Epithelial cell of esophagus (primary cell): ENCODE results near the gene GALNS.

Experiments
- DNase-seq: peaks from one replicate; pipeline ENCODE4 v3.0.0; 2010; ENCODE audit warnings: low read depth
- H3K4me3 ChIP-seq: 2 replicates; pipeline ENCODE4 v1.5.1; 2011; ENCODE audit warnings: mild to moderate bottlenecking, low read length, control low read depth
- CTCF ChIP-seq: IDR thresholded peaks from 2 replicates; pipeline ENCODE4 v1.5.1; 2011; ENCODE audit warnings: low read depth, mild to moderate bottlenecking, low read length, control low read depth, inconsistent platforms; ENCODE audit not compliant: insufficient read depth; ENCODE audit errors: missing control alignments

The GALNS gene

DNA sequence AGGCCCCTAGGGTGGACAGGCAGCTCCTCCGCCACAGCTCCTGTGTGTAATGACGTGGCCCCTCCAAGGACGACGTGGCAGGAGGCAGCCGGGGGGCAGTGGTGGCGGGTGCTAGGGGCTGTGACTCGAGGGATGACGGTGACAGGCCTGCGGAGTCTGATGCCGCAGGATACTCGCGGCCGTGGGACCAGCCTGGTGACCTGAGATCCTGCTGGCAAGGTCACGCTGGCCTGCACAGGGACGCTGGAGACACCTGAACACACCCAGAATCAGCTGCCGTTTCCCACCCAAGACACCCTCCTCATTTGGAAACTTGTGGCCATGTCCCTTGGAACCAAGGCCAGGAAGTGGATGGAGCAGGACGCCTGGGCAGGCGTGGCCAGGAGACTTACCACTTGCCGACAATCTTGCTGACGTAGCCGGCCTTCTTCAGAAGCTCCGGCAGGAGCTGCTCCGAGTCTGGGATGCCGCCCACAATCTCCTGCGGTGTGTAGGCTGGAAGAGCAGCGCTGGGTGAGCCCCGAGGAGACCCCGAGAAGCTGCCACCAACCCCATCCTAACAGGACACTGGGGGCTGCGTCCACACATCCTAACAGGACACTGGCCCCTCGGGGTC, 16.0 kb downstream of the GALNS start:
- DNase-seq: no peak
- no peak overlapping the region for H3K4me3 ChIP-seq
- TF ChIP-seq CTCF: no peak

DNA sequence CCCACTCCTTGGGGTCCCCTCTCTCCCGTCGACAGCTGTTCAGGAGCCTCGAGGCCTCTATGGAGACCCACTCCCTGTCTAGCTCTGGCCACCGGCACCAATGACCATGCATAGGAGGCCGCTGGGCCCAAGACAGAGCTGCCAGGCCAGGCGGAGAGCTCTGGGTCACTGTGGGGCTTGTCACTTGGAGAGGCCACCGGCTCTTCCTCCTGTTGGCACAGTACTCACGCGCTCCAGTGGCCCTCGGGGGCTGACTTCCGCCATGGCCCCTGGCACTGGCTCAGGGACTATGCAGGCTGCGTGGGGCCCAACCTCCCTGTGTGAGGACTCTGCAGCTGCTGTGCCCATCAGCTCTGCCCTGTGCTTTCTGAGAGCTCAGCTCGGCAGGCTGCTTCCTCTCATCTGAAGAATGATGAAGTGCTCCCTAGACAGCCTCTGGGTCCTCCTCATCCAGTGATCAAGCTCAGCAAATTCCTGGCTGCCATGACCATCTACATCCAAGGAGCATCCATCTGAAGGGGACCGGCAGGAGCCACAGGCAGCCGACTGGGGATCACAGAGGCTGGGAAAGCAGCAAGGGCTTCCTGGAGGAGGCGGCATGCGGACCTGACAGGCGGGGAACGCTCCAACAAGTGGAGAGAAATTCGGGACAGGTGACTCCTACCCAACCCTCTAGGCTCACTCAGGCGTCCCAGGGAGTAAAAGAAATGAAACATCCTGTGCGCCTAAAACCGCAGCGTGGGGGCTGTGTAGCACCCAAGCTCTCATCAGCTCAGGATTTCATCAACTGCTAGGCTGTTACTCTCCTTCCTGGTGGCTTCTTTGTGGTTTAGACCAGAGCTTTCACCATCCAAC, 16.8 kb downstream of the GALNS start:
- no peak for TF ChIP-seq CTCF
- no peak overlapping the region for H3K4me3 ChIP-seq
- DNase-seq: no peak

- no peak for TF ChIP-seq CTCF
- no peak for DNase-seq
- H3K4me3 ChIP-seq: no peak overlapping the region
Observed at GRCh38 chr16:88839026-88839529, 17.7 kb downstream of the GALNS start.

- DNase-seq: no peak
- TF ChIP-seq CTCF: no peak
Observed at GRCh38 chr16:88838566-88838965, 18.2 kb downstream of the GALNS start.

GRCh38 chr16:88837806-88838205, 18.9 kb downstream of the GALNS start:
- TF ChIP-seq CTCF: no peak
- no peak overlapping the region for H3K4me3 ChIP-seq
- no peak for DNase-seq

More at GRCh38 chr16:88838566-88838965, 18.2 kb downstream of the GALNS start:
- H3K4me3 ChIP-seq: no peak overlapping the region

DNA sequence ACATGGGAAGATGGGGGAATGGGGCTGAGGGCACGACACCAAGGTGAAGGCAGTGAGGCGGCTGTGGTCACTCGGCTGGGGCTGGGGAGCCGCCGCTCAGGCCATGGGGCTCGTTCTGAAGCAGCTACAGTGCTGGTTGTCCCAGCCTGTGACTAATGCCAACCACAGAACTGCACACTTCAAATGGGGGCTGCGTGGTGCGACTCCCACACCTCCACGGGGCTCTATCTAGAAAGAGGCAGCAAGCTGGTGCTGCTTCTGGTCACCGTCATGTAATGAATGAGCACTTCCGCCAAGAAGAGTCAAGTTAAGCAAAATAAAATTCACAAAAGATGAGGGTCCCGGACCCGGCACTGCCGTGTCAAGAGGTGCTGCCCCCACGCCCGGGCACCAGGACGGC, 20.0 kb downstream of the GALNS start:
- no peak overlapping the region for H3K4me3 ChIP-seq
- no peak for DNase-seq
- TF ChIP-seq CTCF: no peak
